ENCODE measurements around the gene ZNRF1. TPM values are rescaled to one million over a fixed set of nuclear protein-coding genes. Genes with fewer than 3 reads are reported as not detected.

Gene ZNRF1
- total RNA-seq, 1 donor, result 19.9 TPM

DNA sequence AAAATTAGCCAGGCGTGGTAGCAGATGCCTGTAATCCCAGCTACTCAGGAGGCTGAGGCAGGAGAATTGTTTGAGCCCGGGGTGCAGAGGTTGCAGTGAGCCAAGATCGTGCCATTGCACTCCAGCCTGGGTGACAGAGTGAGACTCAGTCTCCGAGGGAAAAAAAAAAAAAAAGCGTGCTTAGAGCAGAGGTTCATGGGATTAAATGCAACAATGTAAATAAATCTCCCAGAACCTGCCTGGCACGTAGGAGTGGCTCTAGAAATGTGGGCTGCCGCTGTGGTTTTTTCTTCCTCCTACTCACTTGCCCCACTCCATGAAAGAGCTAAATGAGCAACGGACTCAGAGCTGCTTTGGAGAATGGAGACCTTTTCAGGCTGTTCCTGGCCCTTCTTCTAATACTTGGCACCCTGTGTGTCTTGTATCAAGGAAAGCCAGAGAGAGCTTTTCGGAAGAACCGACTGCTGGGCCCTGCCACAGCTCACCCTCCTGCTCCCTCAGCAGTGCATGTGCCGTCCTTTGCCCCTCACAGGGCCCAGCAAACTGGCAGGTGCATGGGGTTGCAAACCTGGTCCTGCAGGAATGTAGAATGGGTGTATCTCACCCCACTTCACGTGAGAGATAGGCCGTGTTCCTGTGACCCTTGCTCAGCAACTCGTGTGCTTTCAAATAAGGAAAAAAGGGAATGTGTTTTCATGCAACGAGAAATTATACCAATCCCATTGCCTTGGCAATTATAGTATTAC lies 65.8 kb downstream of the ZNRF1 start:
- no peak for DNase-seq (ENCODE audit: insufficient read length, low spot score, missing footprints)
- H3K79me2 ChIP-seq (ENCODE audit: insufficient read depth, low read length), result peaks cover 60% of the 10 kb centered on the region

DNA sequence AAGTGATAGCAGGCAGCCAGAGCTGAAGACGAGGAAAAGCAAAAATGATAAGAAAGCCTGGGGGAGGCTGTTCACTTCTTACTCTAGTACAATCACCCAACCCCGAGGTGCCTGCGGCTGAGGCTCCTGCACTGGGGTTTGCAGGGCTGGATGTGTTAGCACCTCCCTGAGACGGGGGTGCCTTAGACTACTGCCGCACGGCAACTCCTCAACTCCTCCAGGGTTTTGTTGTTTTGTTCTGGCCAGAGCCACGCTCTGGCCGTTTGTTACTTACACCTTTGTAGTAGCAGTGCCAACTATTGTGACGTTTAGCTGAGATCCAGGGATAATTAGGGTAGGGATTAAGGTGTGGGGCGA lies 66.3 kb downstream of the ZNRF1 start:
- Histone ChIP-seq H3K27ac (ENCODE audit: low read depth, low read length) (no peak overlapping the region), H2AFZ (ENCODE audit: low read length) (no peak overlapping the region), H3K4me1 (ENCODE audit: insufficient read depth, low read length) (peaks cover 2% of the 10 kb centered on the region), H3K36me3 (ENCODE audit: insufficient read depth, low read length) (no peaks in the 10 kb centered on the region), H3K9me3 (ENCODE audit: low read depth, low read length) (no peaks in the 10 kb centered on the region), H3K79me2 (ENCODE audit: insufficient read depth, low read length) (peaks cover 58% of the 10 kb centered on the region), H3K4me3 (ENCODE audit: insufficient read depth, low read length) (no peak overlapping the region), H3K27me3 (ENCODE audit: insufficient read depth, low read length) (no peaks in the 10 kb centered on the region), H4K20me1 (ENCODE audit: insufficient read depth, low read length) (peaks cover 44% of the 10 kb centered on the region), H3K4me2 (ENCODE audit: insufficient read depth, low read length) (no peak overlapping the region)
- TF ChIP-seq, protein P1, sequence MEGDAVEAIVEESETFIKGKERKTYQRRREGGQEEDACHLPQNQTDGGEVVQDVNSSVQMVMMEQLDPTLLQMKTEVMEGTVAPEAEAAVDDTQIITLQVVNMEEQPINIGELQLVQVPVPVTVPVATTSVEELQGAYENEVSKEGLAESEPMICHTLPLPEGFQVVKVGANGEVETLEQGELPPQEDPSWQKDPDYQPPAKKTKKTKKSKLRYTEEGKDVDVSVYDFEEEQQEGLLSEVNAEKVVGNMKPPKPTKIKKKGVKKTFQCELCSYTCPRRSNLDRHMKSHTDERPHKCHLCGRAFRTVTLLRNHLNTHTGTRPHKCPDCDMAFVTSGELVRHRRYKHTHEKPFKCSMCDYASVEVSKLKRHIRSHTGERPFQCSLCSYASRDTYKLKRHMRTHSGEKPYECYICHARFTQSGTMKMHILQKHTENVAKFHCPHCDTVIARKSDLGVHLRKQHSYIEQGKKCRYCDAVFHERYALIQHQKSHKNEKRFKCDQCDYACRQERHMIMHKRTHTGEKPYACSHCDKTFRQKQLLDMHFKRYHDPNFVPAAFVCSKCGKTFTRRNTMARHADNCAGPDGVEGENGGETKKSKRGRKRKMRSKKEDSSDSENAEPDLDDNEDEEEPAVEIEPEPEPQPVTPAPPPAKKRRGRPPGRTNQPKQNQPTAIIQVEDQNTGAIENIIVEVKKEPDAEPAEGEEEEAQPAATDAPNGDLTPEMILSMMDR (IDR thresholded peaks at IDR 0.05; ENCODE audit: extremely low read depth, low read depth, low read length), result no peak
- no peak for DNase-seq (ENCODE audit: insufficient read length, low spot score, missing footprints)

More for the DNA sequence above, 65.8 kb downstream of the ZNRF1 start:
- peaks cover 42% of the 10 kb centered on the region for H4K20me1 ChIP-seq (ENCODE audit: insufficient read depth, low read length)
- H2AFZ ChIP-seq (ENCODE audit: low read length), result no peak overlapping the region
- H3K4me3 ChIP-seq (ENCODE audit: insufficient read depth, low read length), result no peak overlapping the region
- H3K4me2 ChIP-seq (ENCODE audit: insufficient read depth, low read length), result no peak overlapping the region
- H3K9me3 ChIP-seq (ENCODE audit: low read depth, low read length), result no peaks in the 10 kb centered on the region
- H3K27ac ChIP-seq (ENCODE audit: low read depth, low read length), result no peak overlapping the region
- H3K27me3 ChIP-seq (ENCODE audit: insufficient read depth, low read length), result no peaks in the 10 kb centered on the region
- no peaks in the 10 kb centered on the region for H3K36me3 ChIP-seq (ENCODE audit: insufficient read depth, low read length)
- TF ChIP-seq, protein P1 (IDR thresholded peaks at IDR 0.05; ENCODE audit: extremely low read depth, low read depth, low read length), result no peak
- no peaks in the 10 kb centered on the region for H3K4me1 ChIP-seq (ENCODE audit: insufficient read depth, low read length)

DNA sequence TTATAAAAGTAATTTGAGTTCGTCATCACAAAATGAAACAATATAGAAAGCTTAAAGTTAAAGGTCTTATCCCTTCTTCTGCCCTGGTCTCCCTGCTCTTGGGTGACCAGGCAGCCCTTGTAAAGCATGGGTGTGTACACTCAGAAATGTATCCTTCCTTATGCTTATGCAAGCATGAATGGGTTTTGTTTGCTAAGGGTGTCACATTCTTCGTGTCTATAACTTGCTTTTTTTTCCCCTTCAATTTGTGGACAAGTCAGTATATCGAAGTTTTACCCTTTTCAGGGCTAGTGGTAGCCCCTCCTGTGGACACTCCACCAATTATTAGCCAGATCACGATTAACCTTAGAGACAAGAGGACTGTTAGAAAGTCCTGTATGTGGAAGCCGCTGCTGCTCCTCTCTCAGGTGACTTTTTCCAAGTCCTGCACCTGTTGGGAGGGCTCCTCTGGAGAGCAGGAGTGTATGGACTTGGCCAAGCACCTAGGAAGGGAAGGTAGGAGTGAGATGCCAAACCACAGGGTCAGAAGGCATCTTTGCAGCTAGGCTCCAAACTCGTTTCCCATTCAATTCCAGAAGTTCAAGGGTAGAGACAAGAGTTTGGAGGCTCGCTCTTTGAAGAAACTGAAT lies 66.8 kb downstream of the ZNRF1 start:
- TF ChIP-seq, protein P1 (IDR thresholded peaks at IDR 0.05; ENCODE audit: extremely low read depth, low read depth, low read length), result no peak
- Histone ChIP-seq H3K27ac (ENCODE audit: low read depth, low read length) (no peak overlapping the region), H2AFZ (ENCODE audit: low read length) (no peak overlapping the region), H3K9me3 (ENCODE audit: low read depth, low read length) (no peaks in the 10 kb centered on the region), H4K20me1 (ENCODE audit: insufficient read depth, low read length) (peaks cover 46% of the 10 kb centered on the region), H3K27me3 (ENCODE audit: insufficient read depth, low read length) (no peaks in the 10 kb centered on the region), H3K79me2 (ENCODE audit: insufficient read depth, low read length) (peaks cover 57% of the 10 kb centered on the region), H3K4me1 (ENCODE audit: insufficient read depth, low read length) (peaks cover 4% of the 10 kb centered on the region), H3K4me3 (ENCODE audit: insufficient read depth, low read length) (no peak overlapping the region), H3K4me2 (ENCODE audit: insufficient read depth, low read length) (no peak overlapping the region), H3K36me3 (ENCODE audit: insufficient read depth, low read length) (no peaks in the 10 kb centered on the region)
- no peak for DNase-seq (ENCODE audit: insufficient read length, low spot score, missing footprints)

DNA sequence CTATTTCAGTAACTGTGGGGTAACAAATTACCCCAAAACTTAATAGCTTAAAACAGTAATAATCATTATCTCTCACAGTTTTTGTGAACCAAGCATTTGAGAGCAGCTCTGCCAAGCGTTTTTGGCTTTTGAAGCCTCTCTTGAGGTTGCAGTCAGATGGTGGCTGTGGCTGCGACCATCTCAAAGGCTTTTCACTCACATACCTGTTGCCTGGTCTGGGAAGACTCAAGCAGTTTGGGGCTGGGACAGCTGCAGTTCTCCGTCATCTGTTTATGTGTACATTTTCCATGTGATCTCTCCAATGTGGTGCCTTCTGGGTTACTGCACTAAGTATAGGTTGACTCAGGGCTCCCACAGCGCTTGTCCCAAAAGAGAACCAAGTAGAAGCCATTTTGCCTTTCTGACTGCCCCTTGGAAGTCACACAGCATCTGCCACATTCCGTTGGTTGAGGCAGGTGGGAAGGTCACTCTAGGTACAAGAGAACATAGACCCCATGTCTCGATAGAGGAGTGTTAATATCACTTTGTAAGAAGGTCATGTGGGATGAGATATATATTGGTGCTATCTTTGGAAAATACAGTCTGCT lies 68.1 kb downstream of the ZNRF1 start:
- peaks cover 46% of the 10 kb centered on the region for H4K20me1 ChIP-seq (ENCODE audit: insufficient read depth, low read length)
- H3K9me3 ChIP-seq (ENCODE audit: low read depth, low read length), result no peaks in the 10 kb centered on the region
- H3K4me2 ChIP-seq (ENCODE audit: insufficient read depth, low read length), result no peak overlapping the region
- TF ChIP-seq, protein P1 (IDR thresholded peaks at IDR 0.05; ENCODE audit: extremely low read depth, low read depth, low read length), result no peak
- peaks cover 54% of the 10 kb centered on the region for H3K79me2 ChIP-seq (ENCODE audit: insufficient read depth, low read length)
- peaks cover 4% of the 10 kb centered on the region for H3K4me1 ChIP-seq (ENCODE audit: insufficient read depth, low read length)
- no peaks in the 10 kb centered on the region for H3K27me3 ChIP-seq (ENCODE audit: insufficient read depth, low read length)
- no peak overlapping the region for H3K4me3 ChIP-seq (ENCODE audit: insufficient read depth, low read length)
- DNase-seq (ENCODE audit: insufficient read length, low spot score, missing footprints), result no peak
- H2AFZ ChIP-seq (ENCODE audit: low read length), result no peak overlapping the region
- no peak overlapping the region for H3K27ac ChIP-seq (ENCODE audit: low read depth, low read length)
- no peaks in the 10 kb centered on the region for H3K36me3 ChIP-seq (ENCODE audit: insufficient read depth, low read length)
